HepG2 (cell line): ENCODE data around the gene ACTN1. TPM values are rescaled to one million over a fixed set of nuclear protein-coding genes. Genes with fewer than 3 reads are reported as not detected.

Experiments
- AHR ChIP-seq: IDR thresholded peaks from 2 replicates; pipeline ENCODE4 v1.6.1; 2018; ENCODE audit warnings: missing genetic modification reagents, missing compliant biosample characterization
- ARNTL ChIP-seq: sonication (generic); formaldehyde crosslinking; IDR thresholded peaks from 2 replicates; pipeline ENCODE4 v1.4.0; 2020; ENCODE audit warnings: mild to moderate bottlenecking, missing genetic modification reagents
- DNMT3B ChIP-seq: conservative IDR thresholded peaks from 2 replicates; pipeline ENCODE4 v1.6.1; 2016; ENCODE audit warnings: missing biosample characterization, control low read depth
- ETV5 ChIP-seq: IDR thresholded peaks from 2 replicates; pipeline ENCODE4 v1.6.1; 2018; ENCODE audit warnings: missing biosample characterization, missing genetic modification reagents, inconsistent platforms, borderline replicate concordance
- GATAD1 ChIP-seq: IDR thresholded peaks from 2 replicates; pipeline ENCODE4 v1.6.1; 2016; ENCODE audit warnings: missing genetic modification reagents, missing compliant biosample characterization
- HDAC2 ChIP-seq: sonication (generic); formaldehyde crosslinking; IDR thresholded peaks from 2 replicates; pipeline ENCODE4 v1.4.0; 2020; ENCODE audit warnings: missing genetic modification reagents
- HNRNPL ChIP-seq: fragments of 200-400 bp; formaldehyde crosslinking; IDR thresholded peaks from 2 replicates; pipeline ENCODE4 v1.6.1; 2017; ENCODE audit warnings: mild to moderate bottlenecking, low read depth, low read length
- ISX ChIP-seq: sonication (generic); formaldehyde crosslinking; conservative IDR thresholded peaks from 2 replicates; pipeline ENCODE4 v1.5.0; 2020; ENCODE audit warnings: missing genetic modification reagents
- JUN ChIP-seq: sonication (generic); formaldehyde crosslinking; IDR thresholded peaks from 2 replicates; pipeline ENCODE4 v1.4.0; 2020; ENCODE audit warnings: mild to moderate bottlenecking, missing genetic modification reagents
- NFAT5 ChIP-seq: sonication (generic); formaldehyde crosslinking; IDR thresholded peaks from 2 replicates; pipeline ENCODE4 v1.4.0; 2020; ENCODE audit warnings: missing genetic modification reagents
- SNAPC2 ChIP-seq: sonication (generic); formaldehyde crosslinking; IDR thresholded peaks from 2 replicates; pipeline ENCODE4 v1.8.1; 2022; ENCODE audit warnings: mild to moderate bottlenecking, missing genetic modification reagents
- TAF15 ChIP-seq: fragments of 200-400 bp; formaldehyde crosslinking; IDR thresholded peaks from one replicate; pipeline ENCODE4 v1.6.1; 2018; ENCODE audit warnings: mild to moderate bottlenecking, low read depth, low read length; ENCODE audit not compliant: poor library complexity, severe bottlenecking
- ZFP36L1 ChIP-seq: sonication (generic); formaldehyde crosslinking; IDR thresholded peaks from 2 replicates; pipeline ENCODE4 v1.8.0; 2022; ENCODE audit warnings: mild to moderate bottlenecking, missing genetic modification reagents, moderate library complexity
- ZHX2 ChIP-seq, 2 experiments: sonication (generic) in 1 of 2; formaldehyde crosslinking in 1 of 2; IDR thresholded peaks; 2 replicates each; pipeline versions ENCODE4 v1.6.1 to v1.9.0; 2014 to 2022; ENCODE audit warnings: antibody characterized with exemption in 1 of 2, borderline replicate concordance in 1 of 2, inconsistent platforms in 1 of 2, low read depth in 1 of 2, missing genetic modification reagents in 1 of 2
- ZNF740 ChIP-seq: sonication (generic); formaldehyde crosslinking; IDR thresholded peaks from 2 replicates; pipeline ENCODE4 v1.4.0; 2020; ENCODE audit warnings: missing genetic modification reagents
- ZNF768 ChIP-seq: sonication (generic); formaldehyde crosslinking; IDR thresholded peaks from 2 replicates; pipeline ENCODE4 v1.4.0; 2020; ENCODE audit warnings: missing genetic modification reagents
- ZSCAN29 ChIP-seq: sonication (generic); formaldehyde crosslinking; conservative IDR thresholded peaks from 2 replicates; pipeline ENCODE4 v1.4.0; 2020; ENCODE audit warnings: mild to moderate bottlenecking, missing genetic modification reagents
- polyA plus RNA-seq, 8 experiments: library from polyadenylated mRNA; depleted of rRNA in 3 of 8; stranded (reverse) in 7 of 8; unstranded in 1 of 8; fragments of >200 nt; fragmentation: Illumina TruSeq in 4 of 8; extraction: Trizol in 4 of 8; gene quantifications; 2 replicates each; pipeline versions ENCODE4 v1.2.1 to v1.2.3, GENCODE V29; 2011 to 2016; ENCODE audit warnings: low read depth in 4 of 8, missing spikeins in 1 of 8, mixed read lengths in 1 of 8; ENCODE audit not compliant: insufficient read depth in 1 of 8
- total RNA-seq, 5 experiments: library from RNA; depleted of rRNA; stranded (reverse); fragments of >200 nt; fragmentation: Illumina TruSeq; extraction: Trizol; gene quantifications; 2 replicates each; pipeline ENCODE4 v1.2.3, GENCODE V29; 2016; ENCODE audit warnings: low read depth in 1 of 5

Gene ACTN1
- total and polyA plus RNA-seq, 2 of the 13 experiments (the other 11 are each of a cell fraction or from before 2014, with no cell fraction given) = 58.6 to 162 TPM

- TF ChIP-seq ZHX2 (IDR thresholded peaks at IDR 0.05; ENCODE audit: low read depth) (no peak), ZHX2 (CRISPR knock-in tag; IDR thresholded peaks at IDR 0.05; ENCODE audit: borderline replicate concordance) (0 out of 2 replicates have a peak, but pooled peaks have one; percentile 38), ZNF740 (CRISPR knock-in tag) (peak; percentile 66; the same call in 1 of the 2 replicates), HDAC2 (CRISPR knock-in tag) (peak; percentile 68), TAF15 (no peak), DNMT3B (CRISPR knock-in tag) (0 out of 2 replicates have a peak, but pooled peaks have one; percentile 73), GATAD1 (CRISPR knock-in tag) (peak; percentile 59), SNAPC2 (CRISPR knock-in tag) (peak; percentile 76; the same call in 1 of the 2 replicates), ZFP36L1 (CRISPR knock-in tag) (peak; percentile 66; the same call in 1 of the 2 replicates), AHR (CRISPR knock-in tag) (peak; percentile 80; the same call in 1 of the 2 replicates), ISX (CRISPR knock-in tag) (0 out of 2 replicates have a peak, but pooled peaks have one; percentile 52), ZNF768 (CRISPR knock-in tag) (peak; percentile 31; the same call in 1 of the 2 replicates), ZSCAN29 (CRISPR knock-in tag) (no peak), HNRNPL (0 out of 2 replicates have a peak, but pooled peaks have one; percentile 51), NFAT5 (CRISPR knock-in tag) (peak; percentile 58; the same call in 1 of the 2 replicates), ETV5 (CRISPR knock-in tag) (peak; percentile 31; the same call in 1 of the 2 replicates), ARNTL (CRISPR knock-in tag) (peak; percentile 73), JUN (CRISPR knock-in tag) (0 out of 2 replicates have a peak, but pooled peaks have one; percentile 16)
Measured at GRCh38 chr14:68976160-68977067, 2.7 kb downstream of the ACTN1 start (continued).
